ENCODE measurements around the gene APLP1.

The APLP1 gene

GRCh38 chr19:35895911-35896642, 27.7 kb downstream of the APLP1 start:
- Histone ChIP-seq H3K14ac (ENCODE audit: low read length in 2 of 2) (no peak overlapping the region), H3K9me3 (ENCODE audit: control insufficient read depth, low read length) (no peaks in the 10 kb centered on the region), H4K91ac (ENCODE audit: low read length) (no peak overlapping the region), H3K9ac (ENCODE audit: low read length) (no peak overlapping the region), H3K4me1 (ENCODE audit: control insufficient read depth, insufficient read depth, low read depth, low read length) (peaks cover 13% of the 10 kb centered on the region), H3K23ac (ENCODE audit: low read length in 2 of 2) (no peak overlapping the region), H3K27ac (ENCODE audit: low read length, poor library complexity, severe bottlenecking) (no peak overlapping the region), H3K79me1 (replicated peaks; ENCODE audit: low read length, poor library complexity, severe bottlenecking) (peaks cover 33% of the 10 kb centered on the region), H2BK15ac (ENCODE audit: low read depth, poor library complexity, severe bottlenecking) (no peak overlapping the region), H3K4me2 (ENCODE audit: low read length, poor library complexity, severe bottlenecking) (no peak overlapping the region), H2BK12ac (ENCODE audit: low read length in 2 of 2) (no peak overlapping the region), H2BK120ac (ENCODE audit: low read depth, low read length) (no peak overlapping the region), H3K4ac (ENCODE audit: low read depth in 1 of 2, low read length in 2 of 2) (no peak overlapping the region), H3K18ac (ENCODE audit: low read depth in 1 of 2, low read length in 2 of 2) (no peak overlapping the region), H3K4me3 (ENCODE audit: insufficient read depth in 1 of 2, low read depth in 1 of 2, low read length in 2 of 2) (no peak overlapping the region), H3K36me3 (ENCODE audit: control insufficient read depth in 1 of 2, insufficient read depth in 2 of 2, low read depth in 1 of 2, low read length in 2 of 2) (peaks cover 38 to 48% of the 10 kb centered on the region in 2 experiments), H3K27me3 (ENCODE audit: control insufficient read depth in 1 of 2, insufficient read depth in 1 of 2, low read length in 2 of 2) (no peaks in the 10 kb centered on the region), H2AK5ac (ENCODE audit: low read length, severe bottlenecking) (no peak overlapping the region), H2BK5ac (ENCODE audit: low read depth, low read length, poor library complexity, severe bottlenecking) (no peak overlapping the region), H4K8ac (ENCODE audit: low read length) (no peak overlapping the region), H2AFZ (ENCODE audit: low read depth, low read length) (no peak overlapping the region)
- DNase-seq: no peak
- 98% methylated on average over 16 of the region's 21 CpGs for WGBS

GRCh38 chr19:35896643-35897040, 28.3 kb downstream of the APLP1 start:
- WGBS: 98% methylated on average over 13 of the region's 13 CpGs
- H3K23ac ChIP-seq (ENCODE audit: low read length in 2 of 2): no peak overlapping the region
- H2BK15ac ChIP-seq (ENCODE audit: low read depth, poor library complexity, severe bottlenecking): no peak overlapping the region

DNA sequence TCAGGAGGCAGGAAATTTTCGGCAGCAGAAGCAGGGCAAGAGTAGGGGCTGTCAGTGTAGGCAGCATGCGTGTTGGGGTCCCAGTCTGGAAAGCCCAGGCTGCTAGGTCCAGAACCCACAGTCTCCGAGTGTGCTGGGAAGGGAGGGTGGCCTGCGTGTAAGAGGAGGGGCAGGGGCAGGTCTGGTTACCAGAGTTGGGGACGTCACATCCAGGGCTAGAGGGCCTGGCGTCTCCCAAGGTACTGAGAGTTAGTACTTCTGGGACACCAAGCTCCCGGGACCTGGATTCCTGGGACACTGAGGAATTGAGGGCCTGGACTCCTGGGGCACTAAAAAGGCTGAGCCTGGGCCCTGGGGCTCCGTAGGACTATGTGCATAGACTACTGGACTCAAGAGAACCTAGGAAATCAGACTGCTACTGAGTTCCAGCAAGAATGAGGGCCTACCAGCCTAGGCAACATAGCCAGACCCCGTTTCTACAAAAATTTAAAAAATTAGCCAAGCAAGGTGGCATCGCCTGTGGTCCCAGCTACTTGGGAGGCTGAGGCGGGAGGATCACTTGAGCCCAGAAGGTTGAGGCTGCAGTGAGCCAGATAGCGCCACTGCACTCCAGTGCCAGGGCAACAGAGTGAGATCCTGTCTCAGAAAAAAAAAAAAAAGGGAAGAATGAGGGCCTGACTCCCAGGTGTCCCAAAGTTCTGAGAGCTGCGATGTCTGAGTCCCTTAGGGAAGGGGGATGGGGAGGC, 29.5 kb downstream of the APLP1 start:
- no peak overlapping the region for H3K4ac ChIP-seq (ENCODE audit: low read depth in 1 of 2, low read length in 2 of 2)
- H4K91ac ChIP-seq (ENCODE audit: low read length): no peak overlapping the region
- no peaks in the 10 kb centered on the region for H3K27me3 ChIP-seq (ENCODE audit: control insufficient read depth in 1 of 2, insufficient read depth in 1 of 2, low read length in 2 of 2)
- H3K23ac ChIP-seq (ENCODE audit: low read length in 2 of 2): no peak overlapping the region
- no peak overlapping the region for H2AFZ ChIP-seq (ENCODE audit: low read depth, low read length)
- peaks cover 21% of the 10 kb centered on the region for H3K4me1 ChIP-seq (ENCODE audit: control insufficient read depth, insufficient read depth, low read depth, low read length)
- no peak overlapping the region for H2BK5ac ChIP-seq (ENCODE audit: low read depth, low read length, poor library complexity, severe bottlenecking)
- no peak overlapping the region for H2BK120ac ChIP-seq (ENCODE audit: low read depth, low read length)
- H3K79me1 ChIP-seq (replicated peaks; ENCODE audit: low read length, poor library complexity, severe bottlenecking): peaks cover 33% of the 10 kb centered on the region
- DNase-seq: no peak
- H2AK5ac ChIP-seq (ENCODE audit: low read length, severe bottlenecking): no peak overlapping the region
- no peak overlapping the region for H3K14ac ChIP-seq (ENCODE audit: low read length in 2 of 2)
- H3K9ac ChIP-seq (ENCODE audit: low read length): peak overlapping the region; percentile 92
- no peak overlapping the region for H3K18ac ChIP-seq (ENCODE audit: low read depth in 1 of 2, low read length in 2 of 2)
- peak overlapping the region; percentile 13 for H2BK15ac ChIP-seq (ENCODE audit: low read depth, poor library complexity, severe bottlenecking)
- peaks cover 32 to 41% of the 10 kb centered on the region in 2 experiments for H3K36me3 ChIP-seq (ENCODE audit: control insufficient read depth in 1 of 2, insufficient read depth in 2 of 2, low read depth in 1 of 2, low read length in 2 of 2)
- H3K27ac ChIP-seq (ENCODE audit: low read length, poor library complexity, severe bottlenecking): no peak overlapping the region
- H2BK12ac ChIP-seq (ENCODE audit: low read length in 2 of 2): peak overlapping the region in 1 of 2 experiments; percentile 18
- H3K4me2 ChIP-seq (ENCODE audit: low read length, poor library complexity, severe bottlenecking): peak overlapping the region; percentile 99
- H3K4me3 ChIP-seq (ENCODE audit: insufficient read depth in 1 of 2, low read depth in 1 of 2, low read length in 2 of 2): peak overlapping the region in 1 of 2 experiments; percentile 93
- no peaks in the 10 kb centered on the region for H3K9me3 ChIP-seq (ENCODE audit: control insufficient read depth, low read length)
- 96% methylated on average over 13 of the region's 13 CpGs for WGBS
- H4K8ac ChIP-seq (ENCODE audit: low read length): no peak overlapping the region

More at GRCh38 chr19:35896643-35897040, 28.3 kb downstream of the APLP1 start:
- Histone ChIP-seq H3K9me3 (ENCODE audit: control insufficient read depth, low read length) (no peaks in the 10 kb centered on the region), H2AFZ (ENCODE audit: low read depth, low read length) (no peak overlapping the region), H3K79me1 (replicated peaks; ENCODE audit: low read length, poor library complexity, severe bottlenecking) (peaks cover 33% of the 10 kb centered on the region), H3K27ac (ENCODE audit: low read length, poor library complexity, severe bottlenecking) (no peak overlapping the region), H3K4me1 (ENCODE audit: control insufficient read depth, insufficient read depth, low read depth, low read length) (peaks cover 15% of the 10 kb centered on the region), H3K4me3 (ENCODE audit: insufficient read depth in 1 of 2, low read depth in 1 of 2, low read length in 2 of 2) (no peak overlapping the region), H2BK12ac (ENCODE audit: low read length in 2 of 2) (no peak overlapping the region), H3K4ac (ENCODE audit: low read depth in 1 of 2, low read length in 2 of 2) (no peak overlapping the region), H2AK5ac (ENCODE audit: low read length, severe bottlenecking) (no peak overlapping the region), H2BK5ac (ENCODE audit: low read depth, low read length, poor library complexity, severe bottlenecking) (no peak overlapping the region), H3K36me3 (ENCODE audit: control insufficient read depth in 1 of 2, insufficient read depth in 2 of 2, low read depth in 1 of 2, low read length in 2 of 2) (peaks cover 38 to 46% of the 10 kb centered on the region in 2 experiments), H3K9ac (ENCODE audit: low read length) (no peak overlapping the region), H4K8ac (ENCODE audit: low read length) (no peak overlapping the region), H3K27me3 (ENCODE audit: control insufficient read depth in 1 of 2, insufficient read depth in 1 of 2, low read length in 2 of 2) (no peaks in the 10 kb centered on the region), H4K91ac (ENCODE audit: low read length) (peak overlapping the region; percentile 39), H3K4me2 (ENCODE audit: low read length, poor library complexity, severe bottlenecking) (no peak overlapping the region), H3K14ac (ENCODE audit: low read length in 2 of 2) (no peak overlapping the region), H3K18ac (ENCODE audit: low read depth in 1 of 2, low read length in 2 of 2) (no peak overlapping the region), H2BK120ac (ENCODE audit: low read depth, low read length) (no peak overlapping the region)
- DNase-seq: no peak

DNA sequence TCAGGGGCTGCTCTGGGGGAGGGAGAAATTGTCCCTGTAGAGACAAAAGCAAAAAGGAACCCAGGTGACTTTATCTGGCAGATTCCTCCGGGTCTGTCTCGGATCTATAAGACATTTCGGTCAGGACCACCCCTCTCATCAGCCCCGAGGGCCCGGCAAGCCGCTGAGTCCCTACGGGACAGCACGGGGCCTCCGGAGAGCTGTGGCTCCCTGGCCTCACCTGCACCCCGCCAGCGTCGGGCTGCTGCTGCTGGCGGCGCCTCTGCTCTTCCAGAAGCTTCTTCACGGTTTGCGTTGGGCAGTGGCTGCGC, 30.1 kb downstream of the APLP1 start:
- Histone ChIP-seq H4K8ac (ENCODE audit: low read length) (peak overlapping the region; percentile 84), H2BK120ac (ENCODE audit: low read depth, low read length) (no peak overlapping the region), H3K4me1 (ENCODE audit: control insufficient read depth, insufficient read depth, low read depth, low read length) (peaks cover 25% of the 10 kb centered on the region), H2BK5ac (ENCODE audit: low read depth, low read length, poor library complexity, severe bottlenecking) (no peak overlapping the region), H2BK15ac (ENCODE audit: low read depth, poor library complexity, severe bottlenecking) (peak overlapping the region; percentile 84), H3K4ac (ENCODE audit: low read depth in 1 of 2, low read length in 2 of 2) (peak overlapping the region; percentile 81 to 91), H2AFZ (ENCODE audit: low read depth, low read length) (peak overlapping the region; percentile 87), H3K14ac (ENCODE audit: low read length in 2 of 2) (no peak overlapping the region), H3K4me3 (ENCODE audit: insufficient read depth in 1 of 2, low read depth in 1 of 2, low read length in 2 of 2) (peak overlapping the region; percentile 61 to 93), H2AK5ac (ENCODE audit: low read length, severe bottlenecking) (no peak overlapping the region), H2BK12ac (ENCODE audit: low read length in 2 of 2) (no peak overlapping the region), H3K23ac (ENCODE audit: low read length in 2 of 2) (no peak overlapping the region), H3K18ac (ENCODE audit: low read depth in 1 of 2, low read length in 2 of 2) (peak overlapping the region; percentile 67 to 76), H3K4me2 (ENCODE audit: low read length, poor library complexity, severe bottlenecking) (peak overlapping the region; percentile 99), H3K9me3 (ENCODE audit: control insufficient read depth, low read length) (no peaks in the 10 kb centered on the region), H3K36me3 (ENCODE audit: control insufficient read depth in 1 of 2, insufficient read depth in 2 of 2, low read depth in 1 of 2, low read length in 2 of 2) (peaks cover 31 to 35% of the 10 kb centered on the region in 2 experiments), H3K9ac (ENCODE audit: low read length) (peak overlapping the region; percentile 92), H3K27ac (ENCODE audit: low read length, poor library complexity, severe bottlenecking) (no peak overlapping the region), H3K79me1 (replicated peaks; ENCODE audit: low read length, poor library complexity, severe bottlenecking) (peaks cover 33% of the 10 kb centered on the region), H3K27me3 (ENCODE audit: control insufficient read depth in 1 of 2, insufficient read depth in 1 of 2, low read length in 2 of 2) (no peaks in the 10 kb centered on the region), H4K91ac (ENCODE audit: low read length) (peak overlapping the region; percentile 30)
- 38% methylated on average over 17 of the region's 17 CpGs for WGBS
- DNase-seq: no peak

Data from mesenchymal stem cell (in vitro differentiated cells and primary cell).